H1 (cell line): ENCODE results near the gene LIFR. TPM values are rescaled to one million over a fixed set of nuclear protein-coding genes. Genes with fewer than 3 reads are reported as not detected.

Experiments
- CTCF ChIA-PET: fragments of 300-600 bp; sonication (Branson Sonifier 250); formaldehyde crosslinking; loops from one replicate; lab custom pipeline; 2021; ENCODE audit not compliant: partially characterized antibody; lab: Charles Lee
- POLR2A ChIA-PET: fragments of 300-600 bp; sonication (Branson Sonifier 250); formaldehyde crosslinking; loops from one replicate; lab custom pipeline; 2021; ENCODE audit warnings: inconsistent platforms; ENCODE audit not compliant: partially characterized antibody; lab: Charles Lee
- DNase-seq, 2 experiments: peaks; one replicate each; pipeline versions ENCODE4 v3.0.0 to v3.0.0-alpha.2; 2010 to 2022; ENCODE audit warnings: low spot score in 2 of 2, low read depth in 1 of 2, mixed read lengths in 1 of 2
- FAIRE-seq: peaks from 2 replicates; lab custom pipeline; 2011; peaks lifted over from hg19 to GRCh38; lab: Jason Lieb, UNC
- H2AFZ ChIP-seq: 2 replicates; pipeline ENCODE4 v1.8.1; 2012; ENCODE audit warnings: low read length, inconsistent platforms
- H2AK5ac ChIP-seq: 2 replicates; pipeline ENCODE4 v1.6.1; 2013; ENCODE audit warnings: low read depth, low read length
- H2BK120ac ChIP-seq: replicated peaks from 2 replicates; pipeline ENCODE3; 2013; ENCODE audit warnings: low read depth, low read length, inconsistent platforms
- H2BK12ac ChIP-seq: 2 replicates; pipeline ENCODE4 v1.6.1; 2013; ENCODE audit warnings: low read depth, low read length
- H2BK15ac ChIP-seq: 2 replicates; pipeline ENCODE4 v1.6.1; 2013; ENCODE audit warnings: low read length
- H2BK20ac ChIP-seq: 2 replicates; pipeline ENCODE4 v1.6.1; 2013; ENCODE audit warnings: low read length
- H2BK5ac ChIP-seq: 2 replicates; pipeline ENCODE4 v1.6.1; 2013; ENCODE audit warnings: low read depth, low read length
- H3K14ac ChIP-seq: 2 replicates; pipeline ENCODE4 v1.6.1; 2013; ENCODE audit warnings: inconsistent platforms; ENCODE audit not compliant: insufficient read length
- H3K18ac ChIP-seq: 2 replicates; pipeline ENCODE4 v1.6.1; 2013; ENCODE audit warnings: low read length; ENCODE audit errors: extremely low read depth
- H3K23ac ChIP-seq: 2 replicates; pipeline ENCODE4 v1.6.1; 2013; ENCODE audit warnings: inconsistent platforms; ENCODE audit not compliant: insufficient read length
- H3K23me2 ChIP-seq: 2 replicates; pipeline ENCODE4 v1.6.1; 2013; ENCODE audit warnings: low read depth, low read length
- H3K27ac ChIP-seq: 2 replicates; pipeline ENCODE4 v1.6.1; 2011; ENCODE audit warnings: low read depth, low read length, inconsistent platforms
- H3K27me3 ChIP-seq, 4 experiments: replicated peaks in 1 of 4; 1 replicate in 1 of 4; 2 replicates in 3 of 4; pipeline versions ENCODE4 v1.6.1 to v1.8.1; 2011 to 2013; ENCODE audit warnings: low read length in 3 of 4, mild to moderate bottlenecking in 3 of 4, inconsistent platforms in 2 of 4, mixed read lengths in 2 of 4, moderate library complexity in 1 of 4; ENCODE audit not compliant: control insufficient read depth in 3 of 4, insufficient read depth in 3 of 4; ENCODE audit errors: extremely low read depth in 1 of 4
- H3K36me3 ChIP-seq, 4 experiments: 2 replicates each; pipeline versions ENCODE4 v1.6.1 to v1.8.1; 2011 to 2013; ENCODE audit warnings: mild to moderate bottlenecking in 4 of 4, low read length in 3 of 4, moderate library complexity in 2 of 4, control low read depth in 1 of 4, inconsistent platforms in 1 of 4; ENCODE audit not compliant: insufficient read depth in 4 of 4, control insufficient read depth in 2 of 4
- H3K4ac ChIP-seq: replicated peaks from 2 replicates; pipeline ENCODE3; 2013; ENCODE audit warnings: low read length, low read depth, mixed read lengths, inconsistent platforms; ENCODE audit not compliant: insufficient read length
- H3K4me1 ChIP-seq, 4 experiments: replicated peaks in 1 of 4; 1 replicate in 1 of 4; 2 replicates in 3 of 4; pipeline versions ENCODE4 v1.6.1 to v1.8.1; 2011 to 2013; ENCODE audit warnings: low read length in 3 of 4, inconsistent platforms in 2 of 4, mixed read lengths in 1 of 4; ENCODE audit not compliant: insufficient read depth in 4 of 4, control insufficient read depth in 3 of 4
- H3K4me2 ChIP-seq, 2 experiments: 2 replicates each; pipeline versions ENCODE4 v1.6.1 to v1.8.1; 2011 to 2013; ENCODE audit warnings: low read depth in 2 of 2, low read length in 2 of 2, control low read depth in 1 of 2, inconsistent platforms in 1 of 2, mild to moderate bottlenecking in 1 of 2; ENCODE audit not compliant: insufficient read depth in 1 of 2
- H3K4me3 ChIP-seq, 4 experiments: fragments of 200-600, 300-600 bp in 1 of 4; sonication (generic), shearing (Covaris generic), sonication (Bioruptor Twin) in 1 of 4; 2 replicates each; pipeline versions ENCODE4 v1.5.1 to v1.8.1; 2011 to 2016; ENCODE audit warnings: low read length in 4 of 4, low read depth in 3 of 4, control low read depth in 2 of 4, inconsistent platforms in 2 of 4, mild to moderate bottlenecking in 2 of 4, mixed read lengths in 1 of 4, moderate library complexity in 1 of 4; ENCODE audit not compliant: insufficient read depth in 2 of 4; ENCODE audit errors: extremely low read depth in 1 of 4
- H3K56ac ChIP-seq: replicated peaks from 2 replicates; pipeline ENCODE3; 2013; ENCODE audit warnings: low read depth, mild to moderate bottlenecking, mixed read lengths, low read length, inconsistent platforms; ENCODE audit not compliant: insufficient read length
- H3K79me1 ChIP-seq: 2 replicates; pipeline ENCODE4 v1.6.1; 2013; ENCODE audit warnings: low read depth, low read length, control low read depth
- H3K79me2 ChIP-seq, 2 experiments: 2 replicates each; pipeline versions ENCODE4 v1.6.1 to v1.8.1; 2012 to 2013; ENCODE audit warnings: low read length in 2 of 2, mild to moderate bottlenecking in 2 of 2, inconsistent platforms in 1 of 2; ENCODE audit not compliant: insufficient read depth in 2 of 2, control insufficient read depth in 1 of 2
- H3K9ac ChIP-seq, 4 experiments: replicated peaks in 1 of 4; 1 replicate in 1 of 4; 2 replicates in 3 of 4; pipeline versions ENCODE4 v1.6.1 to v1.8.1; 2011 to 2013; ENCODE audit warnings: low read depth in 3 of 4, low read length in 3 of 4, control low read depth in 2 of 4, mild to moderate bottlenecking in 2 of 4, moderate library complexity in 2 of 4, inconsistent platforms in 1 of 4; ENCODE audit errors: extremely low read depth in 1 of 4
- H3K9me3 ChIP-seq, 2 experiments: 2 replicates each; pipeline versions ENCODE4 v1.6.1 to v1.8.1; 2012 to 2013; ENCODE audit warnings: mild to moderate bottlenecking in 2 of 2, moderate library complexity in 2 of 2, control low read depth in 1 of 2, inconsistent platforms in 1 of 2, low read depth in 1 of 2, low read length in 1 of 2, mixed read lengths in 1 of 2; ENCODE audit not compliant: insufficient read depth in 2 of 2
- H4K20me1 ChIP-seq, 2 experiments: replicated peaks in 1 of 2; 2 replicates each; pipeline versions ENCODE3 to v1.8.1; 2011 to 2013; ENCODE audit warnings: inconsistent platforms in 2 of 2, low read length in 2 of 2, mild to moderate bottlenecking in 1 of 2; ENCODE audit not compliant: insufficient read depth in 2 of 2, control insufficient read depth in 1 of 2
- H4K5ac ChIP-seq: 2 replicates; pipeline ENCODE4 v1.6.1; 2013; ENCODE audit warnings: low read length, low read depth, mixed read lengths, inconsistent platforms; ENCODE audit not compliant: insufficient read length
- H4K8ac ChIP-seq: 2 replicates; pipeline ENCODE4 v1.8.0; 2013; ENCODE audit warnings: mild to moderate bottlenecking, moderate library complexity, low read length, inconsistent platforms; ENCODE audit not compliant: insufficient read depth; ENCODE audit errors: extremely low read depth
- H4K91ac ChIP-seq: replicated peaks from 2 replicates; pipeline ENCODE3; 2013; ENCODE audit warnings: low read length, mixed read lengths, inconsistent platforms; ENCODE audit not compliant: insufficient read length
- POLR2A ChIP-seq, 2 experiments: IDR thresholded peaks; 1 replicate in 1 of 2; 2 replicates in 1 of 2; pipeline ENCODE4 v1.6.1; 2011; ENCODE audit warnings: low read depth in 2 of 2, low read length in 2 of 2, mild to moderate bottlenecking in 2 of 2; ENCODE audit errors: control extremely low read depth in 1 of 2
- POU5F1 ChIP-seq: IDR thresholded peaks from 2 replicates; pipeline ENCODE4 v1.6.1; 2011; ENCODE audit warnings: low read depth, mild to moderate bottlenecking, low read length, moderate library complexity
- SRF ChIP-seq: IDR thresholded peaks from 2 replicates; pipeline ENCODE4 v1.6.1; 2011; ENCODE audit warnings: mild to moderate bottlenecking, low read depth, low read length, moderate library complexity
- TBP ChIP-seq: IDR thresholded peaks from 2 replicates; pipeline ENCODE4 v1.6.1; 2011; ENCODE audit warnings: low read depth, low read length, improper control_type of control experiment
- WGBS, 2 experiments: shearing (Covaris generic) in 1 of 2; methylation state at CpG; one replicate each; pipeline versions ENCODE4 v1.1.6 to v1.1.7; 2013 to 2015; ENCODE audit warnings: low lambda C conversion rate in 2 of 2, mixed read lengths in 2 of 2, inconsistent platforms in 1 of 2, low coverage in 1 of 2, missing lambda C conversion rate in 1 of 2; ENCODE audit not compliant: insufficient replicate concordance in 2 of 2, insufficient coverage in 1 of 2, insufficient read length in 1 of 2; ENCODE audit errors: extremely low coverage in 1 of 2, missing lambda C conversion rate in 1 of 2; 5-methylcytosine and 5-hydroxymethylcytosine counted together
- polyA plus RNA-seq, 7 experiments: library from polyadenylated mRNA; depleted of rRNA in 3 of 7; stranded (reverse) in 5 of 7; unstranded in 2 of 7; fragments of >200 nt in 5 of 7; fragments of 200-250 nt in 2 of 7; gene quantifications; 1 replicate in 5 of 7; 2 replicates in 1 of 7; 4 replicates in 1 of 7; pipeline versions ENCODE4 v1.2.1 to v1.2.3, GENCODE V29; 2011 to 2013; ENCODE audit warnings: missing spikeins in 2 of 7, mixed read lengths in 2 of 7
- total RNA-seq: library from RNA; stranded (reverse); fragmentation: NEBNext Ultra II Directional; extraction: Animal tissue kit (Norgen Biotek cat#: 25700); gene quantifications from 2 replicates; pipeline ENCODE4 v1.2.1, GENCODE V29; 2021

Gene LIFR
- total and polyA plus RNA-seq, 2 of the 8 experiments (the other 6 are each of a cell fraction or from before 2014, with no cell fraction given) = 2.0 to 18.9 TPM

DNA sequence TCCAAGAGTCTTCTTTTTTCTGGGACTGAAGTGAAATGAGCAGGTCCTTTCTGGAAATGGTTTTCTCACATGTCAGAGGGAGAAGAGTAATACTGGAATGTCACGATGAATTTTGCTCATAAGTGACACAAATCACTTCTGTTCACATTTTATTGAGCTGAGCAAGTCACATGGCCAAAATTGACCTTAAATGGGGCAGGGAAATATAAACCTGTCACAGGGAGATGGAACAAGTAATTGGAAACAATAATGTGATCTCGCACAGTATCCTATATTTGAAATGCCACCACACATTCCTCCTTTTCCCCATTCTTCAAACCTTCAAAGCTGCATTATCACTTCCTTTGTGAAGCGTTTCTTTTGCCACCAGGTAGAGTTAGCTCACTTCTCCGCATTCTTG is 25.2 kb upstream of the LIFR start:
- Histone ChIP-seq H4K20me1 (no peaks in the 10 kb centered on the region), H2BK5ac (no peak overlapping the region), H3K79me2 (no peaks in the 10 kb centered on the region), H3K79me1 (no peaks in the 10 kb centered on the region), H2BK15ac (no peak overlapping the region), H3K4me3 (no peak overlapping the region), H3K23me2 (no peaks in the 10 kb centered on the region), H2AFZ (no peak overlapping the region), H3K4me1 (no peaks in the 10 kb centered on the region), H3K4me2 (no peak overlapping the region), H3K9ac (no peak overlapping the region), H4K8ac (no peak overlapping the region), H2BK20ac (no peak overlapping the region), H3K18ac (no peak overlapping the region), H2AK5ac (no peak overlapping the region), H4K5ac (no peak overlapping the region), H3K23ac (no peak overlapping the region), H2BK12ac (no peak overlapping the region), H3K14ac (no peak overlapping the region), H3K27me3 (no peaks in the 10 kb centered on the region), H3K56ac (no peak overlapping the region), H2BK120ac (no peak overlapping the region), H3K36me3 (no peaks in the 10 kb centered on the region), H3K9me3 (no peaks in the 10 kb centered on the region), H3K4ac (no peak overlapping the region), H3K27ac (no peak overlapping the region), H4K91ac (no peak overlapping the region)
- DNase-seq (no peak), FAIRE-seq (no peak)
- TF ChIP-seq TBP = no peak
- TF ChIP-seq SRF = no peak
- no peak for TF ChIP-seq POLR2A (IDR thresholded peaks at IDR 0.05; ENCODE audit: control extremely low read depth in 1 of 2, low read depth in 2 of 2, low read length in 2 of 2)
- no peak for TF ChIP-seq POU5F1
- CTCF ChIA-PET = no interaction called here
- POLR2A ChIA-PET = no interaction called here
- WGBS, 2 experiments = 90% methylated on average over 4 of the region's 4 CpGs; no CpG with 5 or more reads in 1 of the 2 experiments
